GM12878 (cell line): ENCODE data around the gene EXOC4. TPM values are rescaled to one million over a fixed set of nuclear protein-coding genes. Genes with fewer than 3 reads are reported as not detected.

Source experiments
- ATAC-seq: fragments of 200-7000 bp; cut with Tn5 transposase; 3 replicates; pipeline ENCODE4 v1.9.1; 2020; ENCODE audit warnings: mild to moderate bottlenecking, moderate library complexity
- BruUV-seq: library from RNA; stranded (reverse); fragments of 400-500 nt; replicated peaks from 2 replicates; lab custom pipeline; 2021; lab: Mats Ljungman, UMichigan
- CTCF ChIA-PET: fragments of 300-600 bp; sonication (Branson Sonifier 250); formaldehyde crosslinking; extraction: SDS; loops from one replicate; lab custom pipeline; 2021; ENCODE audit warnings: inconsistent platforms; lab: Yijun Ruan, JAX
- POLR2A ChIA-PET: fragments of 350-600 bp; formaldehyde crosslinking; extraction: SDS; loops from one replicate; lab custom pipeline; 2021; ENCODE audit warnings: inconsistent platforms; lab: Charles Lee
- RAD21 ChIA-PET: fragments of 300-600 bp; sonication (Branson Sonifier 250); formaldehyde crosslinking; loops from one replicate; lab custom pipeline; 2023; ENCODE audit warnings: antibody characterized with exemption; ENCODE audit not compliant: unreplicated experiment; lab: Charles Lee
- SMC1A ChIA-PET: fragments of 300-600 bp; sonication (Branson Sonifier 250); formaldehyde crosslinking; loops from one replicate; lab custom pipeline; 2023; ENCODE audit not compliant: unreplicated experiment, uncharacterized antibody; lab: Charles Lee
- DNase-seq: peaks from one replicate; pipeline ENCODE4 v3.0.0-alpha.2; 2011; ENCODE audit warnings: low read depth, low spot score
- FAIRE-seq: peaks from 3 replicates; lab custom pipeline; 2011; peaks lifted over from hg19 to GRCh38; lab: Jason Lieb, UNC
- H2AFZ ChIP-seq: 2 replicates; pipeline ENCODE4 v1.6.0; 2011; ENCODE audit warnings: low read depth, low read length, control low read depth; ENCODE audit not compliant: control insufficient read depth
- H3K27ac ChIP-seq: 2 replicates; pipeline ENCODE4 v1.5.1; 2011; ENCODE audit warnings: control low read depth; ENCODE audit not compliant: control insufficient read depth, insufficient read depth
- H3K27me3 ChIP-seq, 2 experiments: replicated peaks in 1 of 2; 2 replicates each; pipeline versions ENCODE4 v1.6.0 to v1.6.1; 2011; ENCODE audit warnings: low read length in 1 of 2; ENCODE audit not compliant: control insufficient read depth in 2 of 2, insufficient read depth in 2 of 2
- H3K36me3 ChIP-seq, 2 experiments: 2 replicates each; pipeline ENCODE4 v1.5.1; 2011; ENCODE audit warnings: low read length in 1 of 2; ENCODE audit not compliant: control insufficient read depth in 2 of 2, insufficient read depth in 2 of 2
- H3K4me1 ChIP-seq: 2 replicates; pipeline ENCODE4 v1.6.1; 2011; ENCODE audit warnings: mild to moderate bottlenecking, low read length, moderate library complexity, mixed read lengths; ENCODE audit not compliant: control insufficient read depth, insufficient read depth
- H3K4me2 ChIP-seq: 2 replicates; pipeline ENCODE4 v1.6.0; 2011; ENCODE audit warnings: control low read depth; ENCODE audit not compliant: control insufficient read depth, insufficient read depth
- H3K4me3 ChIP-seq: fragments of 200-600 bp; sonication (generic); 2 replicates; pipeline ENCODE4 v1.5.1; 2016
- H3K79me2 ChIP-seq: 2 replicates; pipeline ENCODE4 v1.6.0; 2011; ENCODE audit warnings: low read length; ENCODE audit not compliant: control insufficient read depth, insufficient read depth
- H3K9ac ChIP-seq: 2 replicates; pipeline ENCODE4 v1.8.0; 2011; ENCODE audit warnings: low read length, control low read depth, mixed read lengths; ENCODE audit not compliant: control insufficient read depth, insufficient read depth
- H3K9me3 ChIP-seq: replicated peaks from 3 replicates; pipeline ENCODE4 v1.5.1; 2011; ENCODE audit warnings: mild to moderate bottlenecking, low read length; ENCODE audit not compliant: control insufficient read depth, insufficient read depth
- H4K20me1 ChIP-seq: 2 replicates; pipeline ENCODE4 v1.6.0; 2011; ENCODE audit not compliant: control insufficient read depth, insufficient read depth
- BCL3 ChIP-seq: IDR thresholded peaks from 2 replicates; pipeline ENCODE4 v1.6.1; 2011; ENCODE audit warnings: borderline replicate concordance, low read depth, mild to moderate bottlenecking, moderate library complexity, low read length; ENCODE audit not compliant: insufficient read depth, poor library complexity, severe bottlenecking
- CBX5 ChIP-seq: sonication (generic); IDR thresholded peaks from 2 replicates; pipeline ENCODE4 v1.6.1; 2016; ENCODE audit warnings: low read depth, moderate library complexity, mild to moderate bottlenecking, inconsistent platforms
- CREB1 ChIP-seq: IDR thresholded peaks from 2 replicates; pipeline ENCODE4 v1.6.1; 2012; ENCODE audit warnings: low read depth, mild to moderate bottlenecking, inconsistent platforms
- EGR1 ChIP-seq, 2 experiments: IDR thresholded peaks; 1 replicate in 1 of 2; 2 replicates in 1 of 2; pipeline ENCODE4 v1.6.1; 2011 to 2012; ENCODE audit warnings: low read depth in 2 of 2, low read length in 2 of 2, borderline replicate concordance in 1 of 2, mild to moderate bottlenecking in 1 of 2, moderate library complexity in 1 of 2
- HDAC2 ChIP-seq: fragments of 200-600 bp; sonication (generic); IDR thresholded peaks from 2 replicates; pipeline ENCODE4 v1.6.1; 2017
- JUNB ChIP-seq: IDR thresholded peaks from 2 replicates; pipeline ENCODE4 v1.6.1; 2016; ENCODE audit warnings: antibody characterized with exemption, mild to moderate bottlenecking
- NR2C1 ChIP-seq: fragments of 450-650 bp; IDR thresholded peaks from 2 replicates; pipeline ENCODE4 v1.6.1; 2017; ENCODE audit warnings: antibody characterized with exemption, mild to moderate bottlenecking, moderate library complexity
- NR2C2 ChIP-seq: IDR thresholded peaks from 2 replicates; pipeline ENCODE4 v1.6.1; 2011; ENCODE audit warnings: borderline replicate concordance, low read depth; ENCODE audit not compliant: control insufficient read depth, insufficient read length
- PKNOX1 ChIP-seq: fragments of 450-650 bp; IDR thresholded peaks from 2 replicates; pipeline ENCODE4 v1.6.1; 2016; ENCODE audit warnings: mild to moderate bottlenecking
- RELA ChIP-seq: fragments of 450-650 bp; IDR thresholded peaks from 2 replicates; pipeline ENCODE4 v1.8.0; 2014; ENCODE audit warnings: borderline replicate concordance; ENCODE audit not compliant: partially characterized antibody
- REST ChIP-seq: IDR thresholded peaks from 2 replicates; pipeline ENCODE4 v1.6.1; 2012; ENCODE audit warnings: mild to moderate bottlenecking, low read depth, low read length
- SMC3 ChIP-seq: IDR thresholded peaks from 2 replicates; pipeline ENCODE4 v1.6.1; 2011; ENCODE audit warnings: low read length, improper control_type of control experiment, borderline replicate concordance
- SPI1 ChIP-seq: IDR thresholded peaks from 2 replicates; pipeline ENCODE4 v1.6.1; 2011; ENCODE audit warnings: low read depth, mild to moderate bottlenecking, low read length, moderate library complexity, borderline replicate concordance; ENCODE audit not compliant: insufficient read depth
- SUPT20H ChIP-seq: IDR thresholded peaks from 2 replicates; pipeline ENCODE4 v1.6.1; 2011; ENCODE audit warnings: low read depth, mild to moderate bottlenecking, low read length, moderate library complexity, borderline replicate concordance; ENCODE audit not compliant: control insufficient read depth
- TARDBP ChIP-seq: IDR thresholded peaks from 2 replicates; pipeline ENCODE4 v1.6.1; 2016; ENCODE audit warnings: borderline replicate concordance
- WRNIP1 ChIP-seq: IDR thresholded peaks from 2 replicates; pipeline ENCODE4 v1.6.1; 2011; ENCODE audit warnings: low read depth, low read length, improper control_type of control experiment, borderline replicate concordance
- WGBS: methylation state at CpG from one replicate; pipeline ENCODE4 v1.1.6; 2016; ENCODE audit warnings: low lambda C conversion rate; ENCODE audit not compliant: insufficient replicate concordance, insufficient coverage; ENCODE audit errors: missing lambda C conversion rate; 5-methylcytosine and 5-hydroxymethylcytosine counted together
- in situ Hi-C: fragments of 300-500 bp; cut with MboI; formaldehyde crosslinking; loops from 9 replicates; pipeline ENCODE4 v1.14.3; 2018; ENCODE audit warnings: mixed read lengths
- intact Hi-C: fragments of 100-400 bp; cut with micrococcal nuclease; formaldehyde crosslinking; loops from one replicate; pipeline ENCODE4 v1.14.2; 2022; ENCODE audit not compliant: unreplicated experiment
- polyA plus RNA-seq, 11 experiments: library from polyadenylated mRNA; depleted of rRNA in 4 of 11; unstranded in 6 of 11; stranded (reverse) in 5 of 11; fragments of >200 nt; fragmentation: Nextera tagmentation in 4 of 11; fragmentation: Illumina TruSeq in 1 of 11; extraction: Ambion mirVana in 4 of 11; extraction: Trizol in 1 of 11; gene quantifications; 1 replicate in 1 of 11; 2 replicates in 10 of 11; pipeline versions ENCODE4 v1.2.1 to v1.2.3, GENCODE V29; 2011 to 2016; ENCODE audit warnings: inconsistent platforms in 2 of 11, missing spikeins in 2 of 11, low read depth in 1 of 11
- total RNA-seq, 4 experiments: library from RNA; depleted of rRNA in 3 of 4; stranded (reverse); fragments of >200 nt in 3 of 4; fragmentation: Illumina TruSeq in 1 of 4; extraction: Trizol in 1 of 4; gene quantifications; 2 replicates each; pipeline versions ENCODE4 v1.2.1 to v1.2.3, GENCODE V29; 2013 to 2021

EXOC4 gene
- total and polyA plus RNA-seq, 10 of the 15 experiments (the other 5 are each of a cell fraction or from before 2014, with no cell fraction given) = 13.2 to 44.5 (median 29.6) TPM

GRCh38 chr7:133650487-133651300, 397.8 kb downstream of the EXOC4 start (continued):
- TF ChIP-seq PKNOX1 (0 out of 2 replicates have a peak, but pooled peaks have one; percentile 11), SPI1 (0 out of 2 replicates have a peak, but pooled peaks have one; percentile 44)

- Histone ChIP-seq H3K27me3 (no peaks in the 10 kb centered on the region), H3K4me2 (no peak overlapping the region), H2AFZ (no peak overlapping the region), H3K79me2 (no peaks in the 10 kb centered on the region), H3K36me3 (no peaks in the 10 kb centered on the region), H3K9me3 (no peaks in the 10 kb centered on the region), H3K9ac (no peak overlapping the region), H3K4me1 (no peaks in the 10 kb centered on the region), H3K4me3 (no peak overlapping the region), H4K20me1 (no peaks in the 10 kb centered on the region), H3K27ac (no peak overlapping the region)
- no TSS peak for BruUV-seq
- in situ Hi-C loops = no loop called here
- FAIRE-seq (no peak), ATAC-seq (no peak), DNase-seq (no peak)
- ChIA-PET POLR2A (no interaction called here), RAD21 (no interaction called here), SMC1A (interaction anchor here (1.1 kb wide), 1 partner anchor 12 kb away, joined by 3 read pairs; no protein-coding TSS in a partner anchor), CTCF (no interaction called here)
- intact Hi-C loops = no loop called here
- 100% methylated on average over 3 of the region's 3 CpGs for WGBS
- TF ChIP-seq SMC3 (no peak), BCL3 (no peak), JUNB (no peak), HDAC2 (no peak), CREB1 (no peak), REST (no peak), NR2C2 (no peak), WRNIP1 (no peak), TARDBP (no peak), CBX5 (no peak), SUPT20H (no peak), NR2C1 (no peak), RELA (no peak), EGR1 (IDR thresholded peaks at IDR 0.05; ENCODE audit: borderline replicate concordance in 1 of 2, low read depth in 2 of 2, low read length in 2 of 2) (no peak)
These were observed 399.7 kb downstream of the EXOC4 start for GRCh38 chr7:133652547-133652946.
